HepG2 (cell line): ENCODE data around the gene NME9.

Source experiments
- CEBPB ChIP-seq: IDR thresholded peaks from 2 replicates; pipeline ENCODE4 v1.6.1; 2011; ENCODE audit warnings: low read depth, low read length, improper control_type of control experiment, borderline replicate concordance
- CREB1 ChIP-seq, 2 experiments: fragments of 450-650 bp in 1 of 2; IDR thresholded peaks; 2 replicates each; pipeline ENCODE4 v1.6.1; 2016 to 2017; ENCODE audit warnings: control low read depth in 1 of 2, mild to moderate bottlenecking in 1 of 2, missing compliant biosample characterization in 1 of 2, missing genetic modification characterization in 1 of 2
- CTCF ChIP-seq: sonication (generic); formaldehyde crosslinking; IDR thresholded peaks from 2 replicates; pipeline ENCODE4 v1.5.0; 2020; ENCODE audit warnings: mild to moderate bottlenecking, missing genetic modification reagents, moderate library complexity
- GABPA ChIP-seq, 2 experiments: IDR thresholded peaks; 2 replicates each; pipeline ENCODE4 v1.6.1; 2011 to 2016; ENCODE audit warnings: low read depth in 2 of 2, low read length in 1 of 2, missing biosample characterization in 1 of 2, missing genetic modification characterization in 1 of 2
- POLR2A ChIP-seq, 2 experiments: IDR thresholded peaks; 2 replicates each; pipeline ENCODE4 v1.6.1; 2011; ENCODE audit warnings: low read depth in 2 of 2, low read length in 2 of 2, mild to moderate bottlenecking in 1 of 2, moderate library complexity in 1 of 2; ENCODE audit not compliant: insufficient read depth in 1 of 2
- RAD21 ChIP-seq: fragments of 450-650 bp; formaldehyde crosslinking; IDR thresholded peaks from 2 replicates; pipeline ENCODE4 v1.5.0; 2020; ENCODE audit warnings: mild to moderate bottlenecking
- REST ChIP-seq, 2 experiments: IDR thresholded peaks; 2 replicates each; pipeline ENCODE4 v1.6.1; 2011 to 2012; ENCODE audit warnings: low read length in 2 of 2, borderline replicate concordance in 1 of 2, low read depth in 1 of 2, mild to moderate bottlenecking in 1 of 2, moderate library complexity in 1 of 2
- SETDB1 ChIP-seq: sonication (generic); formaldehyde crosslinking; IDR thresholded peaks from 2 replicates; pipeline ENCODE4 v1.5.1; 2020; ENCODE audit warnings: missing genetic modification reagents, mild to moderate bottlenecking, borderline replicate concordance
- SP140L ChIP-seq: sonication (generic); formaldehyde crosslinking; IDR thresholded peaks from 2 replicates; pipeline ENCODE4 v1.4.0; 2020; ENCODE audit warnings: missing genetic modification reagents, borderline replicate concordance
- SUZ12 ChIP-seq: fragments of 150-350 bp; IDR thresholded peaks from 2 replicates; pipeline ENCODE4 v1.6.1; 2014; ENCODE audit warnings: low read depth, low read length
- YY1 ChIP-seq: IDR thresholded peaks from 2 replicates; pipeline ENCODE4 v1.6.1; 2011; ENCODE audit warnings: low read length, low read depth, moderate library complexity, mild to moderate bottlenecking; ENCODE audit not compliant: insufficient read depth, insufficient replicate concordance
- ZNF687 ChIP-seq: sonication (generic); formaldehyde crosslinking; IDR thresholded peaks from 2 replicates; pipeline ENCODE4 v1.5.1; 2020; ENCODE audit warnings: mild to moderate bottlenecking, missing genetic modification reagents, moderate library complexity

- TF ChIP-seq SUZ12 (no peak), SP140L (CRISPR knock-in tag) (no peak), POLR2A (IDR thresholded peaks at IDR 0.05; ENCODE audit: insufficient read depth in 1 of 2, low read depth in 2 of 2, low read length in 2 of 2) (no peak), ZNF687 (no peak), CEBPB (no peak), REST (IDR thresholded peaks at IDR 0.05; ENCODE audit: borderline replicate concordance in 1 of 2, low read depth in 1 of 2, low read length in 2 of 2) (no peak), YY1 (no peak), CREB1 (IDR thresholded peaks at IDR 0.05) (no peak), CREB1 (CRISPR knock-in tag; IDR thresholded peaks at IDR 0.05) (no peak), CTCF (CRISPR knock-in tag) (no peak), SETDB1 (CRISPR knock-in tag) (no peak), RAD21 (CRISPR knock-in tag) (no peak), GABPA (IDR thresholded peaks at IDR 0.05; ENCODE audit: low read depth, low read length) (no peak), GABPA (CRISPR knock-in tag; IDR thresholded peaks at IDR 0.05; ENCODE audit: low read depth) (no peak)
These were observed 48.7 kb upstream of the NME9 start for GRCh38 chr3:138378331-138378730.
